Subcutaneous abdominal adipose tissue (tissue), 5 donors: Measurements from ENCODE around the gene NTNG2.

Source experiments
- H3K27ac ChIP-seq: one replicate; pipeline ENCODE4 v1.7.0; 2013; ENCODE audit warnings: low read depth, mild to moderate bottlenecking, inconsistent platforms, low read length, moderate library complexity
- H3K27me3 ChIP-seq, 5 donors: one replicate each; pipeline ENCODE4 v1.7.0; 2013; ENCODE audit warnings: low read length in 5 of 5, inconsistent platforms in 1 of 5; ENCODE audit not compliant: control insufficient read depth in 5 of 5, insufficient read depth in 4 of 5
- H3K36me3 ChIP-seq, 5 donors: one replicate each; pipeline ENCODE4 v1.7.0; 2013; ENCODE audit warnings: low read length in 5 of 5; ENCODE audit not compliant: control insufficient read depth in 5 of 5, insufficient read depth in 5 of 5
- H3K4me1 ChIP-seq, 5 donors: one replicate each; pipeline ENCODE4 v1.7.0; 2013; ENCODE audit warnings: low read length in 5 of 5, mild to moderate bottlenecking in 3 of 5, moderate library complexity in 1 of 5; ENCODE audit not compliant: control insufficient read depth in 5 of 5, insufficient read depth in 5 of 5
- H3K4me3 ChIP-seq, 5 donors: one replicate each; pipeline ENCODE4 v1.7.0; 2013; ENCODE audit warnings: low read length in 5 of 5, low read depth in 1 of 5
- H3K9ac ChIP-seq, 5 donors: one replicate each; pipeline ENCODE4 v1.7.0; 2013; ENCODE audit warnings: low read length in 5 of 5, mild to moderate bottlenecking in 4 of 5, moderate library complexity in 3 of 5
- H3K9me3 ChIP-seq, 5 donors: one replicate each; pipeline ENCODE4 v1.7.0; 2013; ENCODE audit warnings: low read length in 5 of 5; ENCODE audit not compliant: control insufficient read depth in 5 of 5
- donor health status: healthy.
- donor health status: healthy.
- donor health status: healthy.
- donor health status: healthy.
- donor health status: healthy.

NTNG2 gene

DNA sequence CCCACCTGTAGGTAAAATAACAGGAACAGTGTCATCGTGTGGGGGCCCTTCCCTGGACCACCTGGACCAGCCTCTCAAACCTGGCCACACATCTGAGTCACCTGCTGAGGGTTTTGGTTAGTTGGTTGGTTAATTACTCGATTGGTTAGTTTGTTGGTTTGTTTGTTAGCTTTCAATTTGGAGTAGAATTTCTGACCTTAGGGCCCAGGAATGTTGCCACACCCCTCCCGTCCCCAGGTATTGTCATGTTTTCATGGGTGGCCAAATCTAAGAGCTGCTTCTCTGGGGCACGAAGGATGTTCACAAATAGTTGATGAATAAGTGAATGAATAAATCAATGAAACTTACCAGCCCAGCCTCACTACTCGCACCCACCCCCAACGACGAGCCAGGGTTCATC is 21.9 kb downstream of the NTNG2 start:
- H3K27ac ChIP-seq, result no peak overlapping the region
- H3K9ac ChIP-seq, result no peak overlapping the region
- no peaks in the 10 kb centered on the region for H3K9me3 ChIP-seq
- peaks cover 0 to 5% (median 0%) of the 10 kb centered on the region in 5 donors for H3K4me1 ChIP-seq
- no peaks in the 10 kb centered on the region for H3K36me3 ChIP-seq
- peaks cover 35 to 67% (median 60%) of the 10 kb centered on the region in 5 donors for H3K27me3 ChIP-seq
- no peak overlapping the region for H3K4me3 ChIP-seq

DNA sequence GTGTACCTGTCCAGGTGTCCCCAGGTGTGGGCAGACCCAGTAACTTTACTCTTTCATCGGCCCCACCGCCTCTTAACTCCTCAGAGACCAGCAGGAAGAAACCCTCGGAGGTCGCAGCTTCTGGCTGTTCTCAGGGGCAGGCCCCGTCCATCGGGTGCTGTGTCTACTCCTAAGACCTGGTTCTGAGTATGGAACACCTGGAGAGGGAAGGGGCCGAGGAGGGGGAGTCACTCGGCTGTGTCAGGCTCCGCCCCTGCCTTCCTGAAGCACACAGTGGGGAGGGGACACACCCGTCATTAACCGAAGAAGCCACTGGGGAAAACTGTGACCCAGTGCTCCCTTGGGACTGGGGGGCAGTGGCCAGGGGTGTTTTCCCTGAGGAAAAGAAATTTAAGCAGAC is 22.3 kb downstream of the NTNG2 start:
- no peak overlapping the region for H3K27ac ChIP-seq
- H3K27me3 ChIP-seq, result peaks cover 35 to 66% (median 61%) of the 10 kb centered on the region in 5 donors
- no peaks in the 10 kb centered on the region for H3K9me3 ChIP-seq
- H3K4me1 ChIP-seq, result peaks cover 0 to 5% (median 0%) of the 10 kb centered on the region in 5 donors
- H3K9ac ChIP-seq, result no peak overlapping the region
- no peak overlapping the region for H3K4me3 ChIP-seq
- no peaks in the 10 kb centered on the region for H3K36me3 ChIP-seq

DNA sequence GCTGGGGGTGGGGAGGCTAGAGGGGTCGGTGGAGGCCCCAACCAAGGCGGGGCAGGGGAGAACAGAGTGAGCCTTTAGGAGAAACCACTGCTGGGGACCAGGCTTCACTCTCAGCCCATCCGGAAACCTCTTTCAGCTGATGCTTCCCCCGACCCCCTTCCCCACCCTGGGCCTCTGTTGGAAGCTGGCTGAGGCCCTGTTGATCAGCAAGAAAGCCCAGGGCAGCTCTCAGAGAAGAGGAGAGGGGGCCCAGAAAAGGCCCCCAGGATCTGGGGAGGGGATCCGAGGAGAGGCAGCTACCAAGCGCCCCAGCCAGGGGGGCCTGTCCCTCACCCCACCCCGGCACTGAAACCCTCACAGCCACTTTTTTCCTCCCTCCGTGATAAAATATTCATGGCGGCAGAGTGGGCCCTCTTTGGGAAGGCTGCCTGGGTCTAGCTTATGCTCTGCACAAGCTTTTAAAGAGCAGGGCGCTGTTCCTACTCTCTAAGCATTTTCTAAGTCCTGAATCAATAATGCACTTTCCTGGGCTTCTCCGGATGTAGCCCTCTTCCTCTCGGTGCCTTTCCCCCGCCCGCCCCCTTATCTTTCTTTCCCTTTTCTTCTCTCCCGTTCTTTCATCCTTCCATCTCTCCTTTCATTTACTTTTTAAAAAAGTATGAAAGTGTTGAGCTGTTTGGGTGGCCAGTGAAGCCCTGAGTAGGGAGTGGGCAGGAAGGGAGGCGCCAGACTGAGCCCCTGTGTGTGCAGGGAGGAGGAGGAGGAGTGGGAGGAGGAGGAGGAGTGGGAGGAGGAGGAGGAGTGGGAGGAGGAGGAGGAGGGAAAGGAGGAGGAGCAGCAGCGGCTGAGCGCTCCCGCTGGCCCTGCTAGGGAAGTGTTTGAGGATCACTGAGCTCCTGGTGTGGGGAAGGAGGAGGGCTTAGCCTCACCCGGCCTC is 23.5 kb downstream of the NTNG2 start:
- Histone ChIP-seq H3K9ac (no peak overlapping the region), H3K4me1 (peaks cover 0 to 5% (median 0%) of the 10 kb centered on the region in 5 donors), H3K4me3 (no peak overlapping the region), H3K36me3 (no peaks in the 10 kb centered on the region), H3K27me3 (peaks cover 31 to 60% (median 52%) of the 10 kb centered on the region in 5 donors), H3K27ac (no peak overlapping the region), H3K9me3 (no peaks in the 10 kb centered on the region)

DNA sequence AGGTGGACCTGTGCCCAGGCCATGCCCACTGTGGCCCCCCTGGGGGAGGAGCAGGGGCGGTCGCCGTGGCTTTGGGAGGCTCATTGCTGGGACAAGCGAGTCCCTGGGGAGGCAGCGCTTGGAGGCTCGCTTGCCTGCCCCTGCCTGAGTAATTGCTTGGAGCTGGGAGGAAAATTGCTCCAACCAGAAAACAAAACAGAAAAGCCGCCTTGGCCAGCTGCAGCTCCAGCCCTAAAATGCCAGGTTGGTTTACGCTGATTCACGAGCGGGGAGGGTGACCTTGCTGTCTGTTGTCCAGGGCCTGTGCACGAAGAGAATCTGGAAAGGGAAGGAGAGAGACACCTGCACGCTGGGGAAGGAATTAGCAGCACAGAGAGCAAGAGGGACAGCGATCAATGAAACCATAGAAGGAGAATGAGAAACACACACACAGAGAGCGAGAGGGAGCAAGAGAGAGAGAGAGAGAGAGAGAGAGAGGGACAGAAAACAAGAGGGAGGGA is 25.3 kb downstream of the NTNG2 start:
- Histone ChIP-seq H3K9me3 (no peaks in the 10 kb centered on the region), H3K27ac (no peak overlapping the region), H3K27me3 (peaks cover 29 to 54% (median 49%) of the 10 kb centered on the region in 5 donors), H3K4me1 (peaks cover 0 to under 1% (median 0%) of the 10 kb centered on the region in 5 donors), H3K9ac (no peak overlapping the region), H3K36me3 (no peaks in the 10 kb centered on the region), H3K4me3 (no peak overlapping the region)

DNA sequence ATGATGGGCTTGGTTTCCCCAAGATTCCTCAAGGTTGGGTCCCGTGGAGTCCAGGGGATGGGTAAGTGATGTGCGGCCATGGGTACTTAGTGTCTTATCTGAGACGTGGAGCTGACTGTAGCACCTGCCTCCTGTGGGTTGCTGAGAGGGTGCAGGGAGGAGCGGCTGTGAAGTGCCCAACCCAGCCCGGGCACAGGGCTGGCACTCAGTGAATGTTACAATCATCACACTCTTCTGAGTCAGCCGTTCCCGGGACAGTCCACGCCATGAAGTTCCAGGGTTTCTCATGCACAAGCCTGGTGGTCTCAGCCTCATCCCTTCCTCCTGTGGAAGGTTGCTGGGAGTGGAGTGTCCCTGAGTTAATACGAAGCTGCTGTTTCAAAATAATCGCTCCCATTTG is 29.1 kb downstream of the NTNG2 start:
- Histone ChIP-seq H3K27ac (no peak overlapping the region), H3K4me3 (no peak overlapping the region), H3K27me3 (peaks cover 17 to 36% (median 30%) of the 10 kb centered on the region in 5 donors), H3K9me3 (no peaks in the 10 kb centered on the region), H3K36me3 (no peaks in the 10 kb centered on the region), H3K9ac (no peak overlapping the region), H3K4me1 (no peaks in the 10 kb centered on the region)

DNA sequence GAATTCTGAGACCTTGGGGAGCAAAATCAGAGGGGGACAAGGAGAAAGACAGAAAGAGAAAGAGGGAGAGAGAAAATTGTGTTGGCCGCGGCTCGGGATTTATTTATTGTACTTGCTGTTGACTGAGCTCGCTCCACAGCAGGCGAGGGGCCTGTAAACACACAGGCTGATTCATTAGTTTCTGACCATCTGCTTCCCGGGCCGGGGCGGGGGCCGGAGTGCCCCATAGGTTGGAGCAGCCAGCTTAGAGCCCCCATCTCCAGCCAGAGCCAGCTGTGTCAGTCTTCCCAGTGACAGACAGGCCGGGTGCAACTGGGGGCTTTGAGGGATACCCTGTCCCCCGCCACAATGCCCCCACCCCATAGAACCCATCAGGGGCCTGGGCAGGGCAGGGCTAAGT is 30.9 kb downstream of the NTNG2 start:
- H3K4me1 ChIP-seq, result no peaks in the 10 kb centered on the region
- no peaks in the 10 kb centered on the region for H3K36me3 ChIP-seq
- no peak overlapping the region for H3K4me3 ChIP-seq
- peaks cover 6 to 25% (median 20%) of the 10 kb centered on the region in 5 donors for H3K27me3 ChIP-seq
- no peaks in the 10 kb centered on the region for H3K9me3 ChIP-seq
- H3K27ac ChIP-seq, result no peak overlapping the region
- H3K9ac ChIP-seq, result no peak overlapping the region

DNA sequence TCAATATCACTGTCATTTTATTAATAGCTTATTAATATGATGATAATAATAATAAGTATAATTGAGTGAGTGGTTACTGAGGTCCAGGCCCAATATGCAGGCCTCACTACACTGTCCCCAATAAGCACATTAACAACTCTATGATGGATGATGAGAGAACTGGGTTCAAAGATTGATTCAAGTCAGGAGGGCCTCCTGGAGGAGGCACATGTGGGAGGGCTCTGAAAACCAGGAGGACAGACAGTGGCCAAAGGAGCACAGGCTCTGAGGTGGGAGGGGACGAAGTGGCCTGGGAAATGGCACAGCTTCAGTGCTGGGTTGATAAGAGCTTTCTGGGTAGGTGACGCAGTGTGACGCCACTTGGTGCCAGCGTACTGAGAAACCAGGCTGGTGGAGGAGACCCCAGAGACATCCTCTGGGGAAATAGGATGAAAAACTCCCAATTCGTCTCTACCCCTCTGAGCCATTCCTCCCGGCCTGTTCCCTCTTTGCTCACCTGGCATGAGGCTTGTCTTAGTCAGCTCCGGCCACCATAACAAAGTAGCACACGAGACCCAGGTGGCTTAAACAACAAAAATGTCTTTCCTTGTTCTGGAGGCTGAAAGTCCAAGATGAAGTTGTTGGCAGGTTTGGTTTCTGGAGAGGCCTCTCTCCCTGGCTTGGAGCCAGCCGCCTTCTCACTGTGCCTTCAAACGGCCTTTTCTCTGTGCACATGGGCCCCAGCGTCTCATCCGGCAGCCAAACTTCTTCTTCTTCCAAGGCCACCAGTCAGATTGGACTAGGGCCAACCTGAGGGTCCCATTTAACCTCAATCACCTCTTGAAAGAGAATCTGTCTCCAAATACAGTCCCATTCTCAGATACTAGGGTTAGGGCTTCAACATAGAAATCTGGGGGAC is 31.6 kb downstream of the NTNG2 start:
- peaks cover 6 to 18% (median 12%) of the 10 kb centered on the region in 5 donors for H3K27me3 ChIP-seq
- H3K9me3 ChIP-seq, result no peaks in the 10 kb centered on the region
- no peak overlapping the region for H3K9ac ChIP-seq
- H3K4me1 ChIP-seq, result no peaks in the 10 kb centered on the region
- H3K27ac ChIP-seq, result no peak overlapping the region
- H3K4me3 ChIP-seq, result no peak overlapping the region
- H3K36me3 ChIP-seq, result no peaks in the 10 kb centered on the region

DNA sequence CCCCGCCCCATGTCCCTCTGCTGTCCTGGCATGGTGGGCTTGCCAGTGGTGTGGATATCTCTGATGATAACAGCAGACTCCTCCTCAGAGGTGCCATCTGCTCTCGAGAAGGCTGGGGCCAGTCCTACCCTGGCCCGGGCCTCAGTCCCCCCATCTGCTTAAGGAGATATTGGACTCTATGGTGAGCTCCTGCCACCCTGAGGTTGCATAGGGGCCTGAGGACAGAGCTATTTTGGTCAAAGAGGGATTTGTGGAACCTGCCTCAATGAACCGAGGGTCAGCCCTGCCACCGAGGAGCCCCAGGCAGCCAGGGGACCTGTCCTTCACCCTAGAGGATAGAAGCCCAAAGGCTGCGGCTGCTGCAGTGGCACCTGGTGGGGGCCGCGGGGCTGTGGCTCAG is 32.6 kb downstream of the NTNG2 start:
- H3K4me3 ChIP-seq, result no peak overlapping the region
- no peak overlapping the region for H3K27ac ChIP-seq
- H3K4me1 ChIP-seq, result no peaks in the 10 kb centered on the region
- H3K36me3 ChIP-seq, result no peaks in the 10 kb centered on the region
- peaks cover 6 to 14% (median 9%) of the 10 kb centered on the region in 5 donors for H3K27me3 ChIP-seq
- no peak overlapping the region for H3K9ac ChIP-seq
- no peaks in the 10 kb centered on the region for H3K9me3 ChIP-seq

DNA sequence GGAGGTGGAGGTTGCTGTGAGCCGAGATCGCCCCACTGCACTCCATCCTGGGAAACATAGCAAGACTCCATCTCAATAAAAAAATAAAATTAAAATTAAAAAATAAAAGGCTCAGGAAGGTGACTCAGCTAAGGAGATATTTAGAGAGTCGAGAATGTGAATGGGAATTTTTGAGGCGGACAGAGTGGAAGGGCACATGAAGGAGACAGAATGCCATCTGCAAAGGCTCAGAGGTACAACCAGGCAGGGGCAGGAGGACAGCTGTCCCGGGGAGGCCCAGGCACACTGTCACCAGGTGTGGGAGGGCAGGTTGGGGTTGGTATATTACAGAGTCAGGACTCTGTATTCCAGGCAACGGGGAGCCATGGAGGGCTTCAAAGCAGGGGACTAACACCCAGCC is 35.5 kb downstream of the NTNG2 start:
- Histone ChIP-seq H3K36me3 (no peaks in the 10 kb centered on the region), H3K9me3 (no peaks in the 10 kb centered on the region), H3K4me3 (no peak overlapping the region), H3K27me3 (peaks cover 8 to 21% (median 15%) of the 10 kb centered on the region in 5 donors), H3K27ac (no peak overlapping the region), H3K9ac (no peak overlapping the region), H3K4me1 (no peaks in the 10 kb centered on the region)
